ENCODE results near the gene ANKK1. TPM values are rescaled to one million over a fixed set of nuclear protein-coding genes. Genes with fewer than 3 reads are reported as not detected.

The ANKK1 gene
- total RNA-seq, 1 experiment from 2014 or later: 0.90 TPM

- Mint-ChIP-seq H3K4me1 (ENCODE audit: low read depth, unreplicated experiment) (no peaks in the 10 kb centered on the region), H3K9me3 (ENCODE audit: low read depth, unreplicated experiment) (no peaks in the 10 kb centered on the region), H3K27ac (ENCODE audit: unreplicated experiment) (no peak overlapping the region), H3K4me3 (ENCODE audit: low read depth, unreplicated experiment) (no peak overlapping the region), H3K36me3 (ENCODE audit: insufficient read depth, unreplicated experiment) (no peaks in the 10 kb centered on the region), H3K27me3 (ENCODE audit: unreplicated experiment) (no peaks in the 10 kb centered on the region)
- no peak for TF ChIP-seq CTCF (IDR thresholded peaks at IDR 0.05; ENCODE audit: unreplicated experiment)
- CTCF ChIA-PET: no interaction called here
- DNase-seq: no peak
- intact Hi-C loops (cut with micrococcal nuclease; ENCODE audit: unreplicated experiment): no loop called here
- BruUV-seq (replicated peaks): no TSS peak
Observed at GRCh38 chr11:113365895-113366294, 21.7 kb upstream of the ANKK1 start.

- intact Hi-C loops (cut with micrococcal nuclease; ENCODE audit: unreplicated experiment): no loop called here
- DNase-seq: no peak
- Mint-ChIP-seq H3K9me3 (ENCODE audit: low read depth, unreplicated experiment) (no peaks in the 10 kb centered on the region), H3K36me3 (ENCODE audit: insufficient read depth, unreplicated experiment) (no peaks in the 10 kb centered on the region), H3K4me1 (ENCODE audit: low read depth, unreplicated experiment) (no peaks in the 10 kb centered on the region), H3K27ac (ENCODE audit: unreplicated experiment) (no peak overlapping the region), H3K27me3 (ENCODE audit: unreplicated experiment) (no peaks in the 10 kb centered on the region), H3K4me3 (ENCODE audit: low read depth, unreplicated experiment) (no peak overlapping the region)
- CTCF ChIA-PET: no interaction called here
- no TSS peak for BruUV-seq (replicated peaks)
- TF ChIP-seq CTCF (IDR thresholded peaks at IDR 0.05; ENCODE audit: unreplicated experiment): no peak
Observed at GRCh38 chr11:113369411-113369810, 18.2 kb upstream of the ANKK1 start.

- Mint-ChIP-seq H3K36me3 (ENCODE audit: insufficient read depth, unreplicated experiment) (no peaks in the 10 kb centered on the region), H3K9me3 (ENCODE audit: low read depth, unreplicated experiment) (no peaks in the 10 kb centered on the region), H3K27me3 (ENCODE audit: unreplicated experiment) (no peaks in the 10 kb centered on the region), H3K4me3 (ENCODE audit: low read depth, unreplicated experiment) (no peak overlapping the region), H3K4me1 (ENCODE audit: low read depth, unreplicated experiment) (no peaks in the 10 kb centered on the region), H3K27ac (ENCODE audit: unreplicated experiment) (no peak overlapping the region)
- no peak for TF ChIP-seq CTCF (IDR thresholded peaks at IDR 0.05; ENCODE audit: unreplicated experiment)
- CTCF ChIA-PET: no interaction called here
- DNase-seq: no peak
- intact Hi-C loops (cut with micrococcal nuclease; ENCODE audit: unreplicated experiment): loop anchor here (10.0 kb wide), 1 partner anchor 164 kb away; no protein-coding TSS in a partner anchor
- BruUV-seq (replicated peaks): no TSS peak
Observed at GRCh38 chr11:113370634-113371033, 16.9 kb upstream of the ANKK1 start.

- Mint-ChIP-seq H3K4me3 (ENCODE audit: low read depth, unreplicated experiment) (no peak overlapping the region), H3K27me3 (ENCODE audit: unreplicated experiment) (no peaks in the 10 kb centered on the region), H3K27ac (ENCODE audit: unreplicated experiment) (no peak overlapping the region), H3K4me1 (ENCODE audit: low read depth, unreplicated experiment) (no peaks in the 10 kb centered on the region), H3K9me3 (ENCODE audit: low read depth, unreplicated experiment) (no peaks in the 10 kb centered on the region), H3K36me3 (ENCODE audit: insufficient read depth, unreplicated experiment) (no peaks in the 10 kb centered on the region)
- DNase-seq: no peak
- intact Hi-C loops (cut with micrococcal nuclease; ENCODE audit: unreplicated experiment): loop anchor here (10.0 kb wide), 1 partner anchor 162 kb away; no protein-coding TSS in a partner anchor
- TF ChIP-seq CTCF (IDR thresholded peaks at IDR 0.05; ENCODE audit: unreplicated experiment): no peak
- CTCF ChIA-PET: interaction anchor here (1.1 kb wide), 1 partner anchor 168 kb away, joined by 3 read pairs; no protein-coding TSS in a partner anchor
- BruUV-seq (replicated peaks): no TSS peak
Observed at GRCh38 chr11:113372309-113372708, 15.3 kb upstream of the ANKK1 start.
